SK-MEL-5 (cell line): ENCODE results near the gene NXPH1. TPM values are rescaled to one million over a fixed set of nuclear protein-coding genes. Genes with fewer than 3 reads are reported as not detected.

Experiments
- DNase-seq: peaks from one replicate; pipeline ENCODE4 v3.0.0-alpha.2; 2016; ENCODE audit warnings: low read depth, low spot score
- in situ Hi-C: cut with HindIII; loops from 2 replicates; pipeline ENCODE4 v1.10.0; 2016; ENCODE audit warnings: low sequenced_read_pairs, high pct_unique_total_duplicates, low pct_unique_long_range_greater_than_20kb
- total RNA-seq: library from RNA; depleted of rRNA; stranded (reverse); fragments of >200 nt; shearing (Covaris generic); gene quantifications from 2 replicates; pipeline ENCODE4 v1.2.3, GENCODE V29; 2014

Gene NXPH1
- total RNA-seq, 1 experiment from 2014 or later: not detected

DNA sequence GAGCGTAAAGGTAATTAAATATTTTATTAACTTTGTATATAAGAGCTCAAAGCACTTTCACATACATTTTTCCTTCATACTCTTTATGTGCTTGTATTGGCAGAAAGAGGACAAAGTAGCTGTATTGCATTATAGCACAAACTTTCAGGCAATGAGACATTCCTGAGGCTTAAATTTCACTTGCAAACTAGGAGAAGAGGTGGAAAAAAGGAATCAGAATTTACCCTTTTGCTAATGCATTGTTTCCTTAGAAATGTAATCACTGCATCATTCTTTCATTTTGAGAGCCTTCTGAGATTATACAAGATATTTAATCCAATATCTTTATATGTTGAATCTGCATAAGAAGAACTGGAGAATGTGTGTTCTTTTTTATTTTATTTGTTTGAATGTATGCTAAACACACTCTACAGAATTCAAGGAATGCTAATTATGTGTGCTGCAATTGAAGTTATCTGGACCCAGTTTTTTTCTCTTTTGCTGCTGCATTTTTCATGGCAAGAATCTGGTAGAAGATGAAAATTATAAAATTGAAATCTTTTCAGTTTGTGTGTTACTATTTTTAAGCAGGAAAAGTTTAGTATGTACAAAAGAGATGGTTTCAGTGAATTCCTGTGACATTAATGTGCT, 185.1 kb downstream of the NXPH1 start:
- in situ Hi-C loops: no loop called here
- DNase-seq: no peak

DNA sequence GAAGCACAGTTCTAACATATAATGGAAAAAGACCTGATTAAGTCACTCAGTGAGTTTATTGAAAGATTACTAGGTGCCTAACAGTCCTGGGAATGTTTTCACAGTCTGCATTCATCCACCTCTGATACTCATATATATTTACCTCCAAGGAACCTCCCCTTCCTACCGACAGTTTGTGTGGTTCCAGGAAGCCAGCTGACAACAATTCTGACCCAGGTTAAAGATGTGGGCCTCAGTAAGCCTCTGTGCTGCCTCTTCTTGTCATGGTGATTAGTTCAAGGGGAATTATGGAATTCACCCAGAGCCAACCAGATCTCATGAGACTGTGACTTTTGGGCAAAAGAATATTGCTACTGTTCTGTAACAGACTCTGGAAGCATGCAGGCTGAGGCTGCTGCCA, 186.8 kb downstream of the NXPH1 start:
- no peak for DNase-seq
- in situ Hi-C loops: no loop called here

DNA sequence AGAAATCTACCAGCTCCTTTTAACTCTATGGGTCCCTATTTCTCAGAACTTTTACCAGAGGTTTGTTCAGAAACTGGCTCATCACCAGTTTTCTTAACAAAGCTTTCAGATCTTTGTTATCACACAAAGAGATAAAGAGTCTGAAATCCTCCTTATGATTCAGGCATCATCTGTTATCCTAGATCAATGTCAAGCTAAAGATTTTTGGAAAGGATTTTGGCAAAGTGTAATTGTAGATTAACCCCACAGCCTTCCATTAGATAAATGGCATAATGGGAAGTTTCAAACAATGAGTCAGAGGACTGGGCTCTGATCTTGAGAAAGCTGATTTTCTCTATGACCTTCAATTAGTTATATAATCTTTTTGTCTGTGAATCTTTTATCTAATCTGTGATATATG, 192.2 kb downstream of the NXPH1 start:
- no peak for DNase-seq
- in situ Hi-C loops: no loop called here

DNA sequence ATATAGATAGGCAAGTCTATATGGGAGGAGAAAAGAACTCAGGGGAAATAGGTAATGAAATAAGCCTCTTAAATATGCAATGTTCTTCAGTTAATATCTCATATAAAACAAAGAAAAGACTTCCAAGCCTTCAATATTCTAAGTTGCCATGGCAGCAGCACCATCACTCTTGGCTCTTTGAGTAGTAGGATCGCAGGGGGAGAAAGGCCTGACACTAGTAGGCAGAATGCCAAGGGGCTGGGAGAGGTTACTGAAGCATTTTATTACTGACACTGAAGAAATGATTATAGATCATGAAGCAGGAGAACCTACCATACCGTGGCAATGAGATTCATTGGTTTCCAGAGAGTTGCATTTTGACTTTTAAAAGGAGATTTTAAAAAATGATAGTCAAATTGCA, 193.9 kb downstream of the NXPH1 start:
- in situ Hi-C loops: no loop called here

DNA sequence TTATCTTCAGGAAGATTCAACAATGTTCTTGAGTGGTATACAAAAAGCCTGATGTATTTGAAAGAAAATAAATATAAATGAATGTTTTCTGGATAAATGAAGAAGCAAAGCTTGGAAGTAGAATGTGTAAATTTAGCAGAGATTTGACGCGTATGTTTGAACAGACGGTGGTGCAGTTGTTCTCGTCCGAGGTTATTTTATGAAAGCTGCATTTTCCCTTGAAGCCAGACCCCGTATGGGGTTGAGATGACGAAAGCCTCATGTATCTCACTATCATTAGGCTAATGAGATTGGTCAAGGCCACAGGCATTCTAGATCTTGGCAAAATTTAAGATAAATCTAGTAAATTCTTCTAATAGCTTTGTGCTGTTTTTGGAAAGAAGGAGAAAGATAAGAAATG, 195.2 kb downstream of the NXPH1 start:
- no peak for DNase-seq
- in situ Hi-C loops: no loop called here

More for the DNA sequence above, 193.9 kb downstream of the NXPH1 start:
- DNase-seq: no peak

DNA sequence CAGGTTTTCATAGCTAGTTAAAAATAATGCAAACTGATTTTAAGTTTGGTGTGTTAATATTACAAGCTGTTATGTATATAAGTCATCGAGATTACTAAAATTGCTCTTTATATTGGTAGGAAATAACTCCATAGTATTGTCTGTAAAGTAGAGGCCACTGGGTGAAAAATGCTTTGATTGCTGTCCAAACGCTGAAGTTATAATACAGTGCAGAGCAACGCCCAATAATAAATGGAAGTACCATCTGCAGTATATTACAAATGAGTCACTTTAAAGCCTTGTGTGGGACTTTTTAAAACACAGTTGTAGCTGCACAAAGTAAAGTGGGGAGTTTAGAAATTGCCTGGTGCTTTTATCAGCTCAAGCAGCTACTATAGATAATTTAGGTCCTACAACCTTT, 196.1 kb downstream of the NXPH1 start:
- DNase-seq: no peak
- in situ Hi-C loops: no loop called here

DNA sequence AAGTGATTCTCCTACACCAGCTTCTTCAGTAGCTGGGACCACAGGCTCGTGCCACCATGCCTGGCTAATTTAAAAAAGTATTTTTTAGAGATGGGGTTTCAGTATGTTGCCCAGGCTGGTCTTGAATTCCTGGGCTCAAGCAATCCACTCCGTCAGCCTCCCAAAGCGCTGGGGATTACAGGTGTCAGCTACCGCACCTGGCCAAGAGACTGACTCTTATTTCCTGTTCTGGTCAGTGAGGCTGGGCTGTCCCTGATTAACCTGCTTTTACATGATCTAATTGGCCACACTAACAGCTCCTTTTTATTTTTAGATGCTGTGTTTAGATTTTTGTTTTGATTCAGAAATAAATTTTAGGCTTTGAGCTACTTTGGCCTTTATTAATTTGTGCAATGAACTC, 203.9 kb downstream of the NXPH1 start:
- no peak for DNase-seq
- in situ Hi-C loops: no loop called here

DNA sequence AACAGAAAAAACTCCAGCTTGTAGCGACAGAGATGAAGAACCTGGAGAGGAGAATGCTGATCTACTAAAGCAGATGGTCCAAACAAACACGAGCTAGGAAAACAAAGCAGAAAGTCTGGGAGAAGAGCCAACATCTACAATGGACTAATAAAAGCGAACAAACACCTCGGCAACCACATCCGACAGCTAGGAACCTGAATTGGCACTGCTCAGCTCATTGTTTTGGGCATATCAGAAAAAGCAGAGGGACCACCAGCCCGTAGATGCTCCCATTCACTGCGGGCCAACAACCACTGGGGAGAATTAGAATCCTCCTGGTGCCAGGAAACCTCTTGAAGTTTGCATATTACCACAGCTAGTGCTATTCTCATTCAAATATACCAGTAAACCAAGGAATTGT, 204.7 kb downstream of the NXPH1 start:
- in situ Hi-C loops: no loop called here
- no peak for DNase-seq

DNA sequence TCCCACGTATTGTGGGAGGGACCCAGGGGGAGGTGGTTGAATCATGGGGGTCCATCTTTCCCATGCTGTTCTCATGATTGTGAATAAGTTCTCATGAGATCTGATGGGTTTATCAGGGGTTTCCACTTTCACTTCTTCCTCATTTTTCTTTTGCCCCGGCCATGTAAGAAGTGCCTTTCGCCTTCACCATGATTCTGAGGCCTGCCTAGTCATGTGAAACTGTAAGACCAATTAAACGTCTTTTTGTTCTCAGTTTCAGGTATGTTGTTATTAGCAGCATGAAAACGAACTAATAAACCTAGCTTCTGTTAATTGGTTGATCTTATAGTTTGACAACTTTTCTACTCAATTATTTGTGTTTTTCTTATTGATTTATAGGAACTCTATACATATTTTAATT, 206.3 kb downstream of the NXPH1 start:
- DNase-seq: no peak
- in situ Hi-C loops: no loop called here

DNA sequence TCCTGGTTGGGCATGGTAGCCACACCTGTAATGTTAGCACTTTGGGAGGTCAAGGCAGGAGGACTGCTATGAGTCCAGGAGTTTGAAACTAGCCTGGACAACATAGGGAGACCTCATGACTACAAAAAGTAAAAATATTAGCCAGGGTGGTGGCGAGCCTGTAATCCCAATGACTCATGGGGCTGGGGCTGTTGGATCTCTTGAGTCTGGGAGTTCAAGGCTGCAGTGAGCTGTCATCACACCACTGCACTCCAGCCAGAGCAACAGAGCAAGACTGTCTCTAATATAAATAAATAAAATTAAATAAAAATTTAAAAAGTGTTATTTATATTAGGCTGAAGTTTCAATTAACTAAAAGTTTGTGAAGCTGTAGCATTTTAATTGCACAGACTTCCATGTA, 207.3 kb downstream of the NXPH1 start:
- in situ Hi-C loops: no loop called here
- no peak for DNase-seq

DNA sequence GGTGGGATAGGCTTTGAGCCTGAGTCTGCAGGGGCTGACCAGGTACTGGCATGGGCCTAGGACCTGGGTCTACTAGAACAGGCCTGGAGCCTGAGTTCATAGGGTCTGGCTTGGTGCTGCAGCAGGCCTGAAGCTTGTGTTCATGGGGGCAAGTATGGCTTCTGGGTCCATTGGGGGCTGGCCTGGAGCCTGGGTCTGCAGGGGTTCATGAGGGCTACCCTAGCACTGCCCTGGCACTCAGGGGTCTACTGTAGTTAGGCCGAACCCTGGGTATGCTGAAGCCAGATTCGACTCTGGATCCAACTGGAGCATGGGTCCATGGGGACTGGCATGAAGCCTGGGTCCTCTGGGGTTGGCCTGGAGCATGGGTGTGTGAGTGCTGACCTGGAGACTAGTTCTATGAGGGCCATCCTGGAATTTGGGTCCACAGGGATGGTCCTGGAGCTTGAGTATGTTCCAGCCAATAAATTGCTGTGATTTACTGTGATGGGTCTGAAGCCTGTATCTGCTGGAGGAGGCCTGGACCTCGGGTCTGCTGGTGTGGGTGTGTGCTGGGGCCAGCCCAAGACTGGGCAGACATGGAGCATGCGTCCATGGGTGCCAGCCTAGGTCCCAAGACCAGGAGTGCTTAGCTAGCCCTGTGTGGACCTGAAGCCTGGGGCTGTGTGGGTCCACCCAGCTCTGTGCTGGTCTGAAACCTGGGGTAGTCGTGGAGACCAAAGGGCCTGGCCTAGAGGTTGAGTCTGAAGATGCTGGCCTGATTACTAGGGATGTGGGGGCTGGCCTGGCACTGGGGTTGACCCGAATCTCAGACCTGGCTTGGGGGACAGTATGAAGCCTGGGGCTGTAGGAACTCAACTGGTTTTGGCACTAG, 235.5 kb downstream of the NXPH1 start:
- no peak for DNase-seq
- in situ Hi-C loops: no loop called here

DNA sequence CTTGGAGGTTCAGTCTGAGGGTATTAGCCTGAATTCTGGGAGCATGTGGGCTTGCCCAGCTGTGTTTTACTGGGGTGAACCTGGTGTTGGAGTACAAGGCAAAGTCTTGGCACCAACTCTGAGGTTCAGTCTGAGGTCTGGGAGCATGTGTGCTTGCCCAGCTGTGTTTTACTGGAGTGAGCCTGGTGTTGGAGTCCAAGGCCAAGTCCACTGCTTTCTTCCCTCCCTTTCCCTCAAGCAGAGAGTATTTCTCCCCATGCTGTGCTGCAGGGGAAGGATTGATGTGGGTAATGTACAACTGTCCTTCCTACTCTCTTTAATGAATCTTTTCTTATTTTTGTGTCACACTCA, 236.1 kb downstream of the NXPH1 start:
- no peak for DNase-seq
- in situ Hi-C loops: no loop called here

DNA sequence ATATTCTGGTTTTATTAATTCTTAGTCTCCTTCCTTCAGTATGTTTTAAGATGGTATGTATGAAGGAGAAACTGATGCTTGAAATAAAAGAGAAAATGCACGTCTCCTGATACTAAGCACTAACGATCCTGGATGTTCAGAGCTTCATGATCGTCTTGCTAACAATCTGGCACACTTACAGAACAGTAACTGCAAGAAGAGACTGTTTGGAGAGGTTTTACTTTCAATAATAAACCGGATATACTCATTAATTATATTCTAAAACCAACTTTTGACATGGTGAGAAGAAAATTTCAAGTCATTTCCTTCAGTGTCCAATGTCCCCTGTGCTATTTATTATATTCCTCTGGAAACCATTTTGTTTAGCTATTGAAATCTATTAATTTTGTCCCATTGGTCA, 251.0 kb downstream of the NXPH1 start:
- in situ Hi-C loops: no loop called here
- no peak for DNase-seq

DNA sequence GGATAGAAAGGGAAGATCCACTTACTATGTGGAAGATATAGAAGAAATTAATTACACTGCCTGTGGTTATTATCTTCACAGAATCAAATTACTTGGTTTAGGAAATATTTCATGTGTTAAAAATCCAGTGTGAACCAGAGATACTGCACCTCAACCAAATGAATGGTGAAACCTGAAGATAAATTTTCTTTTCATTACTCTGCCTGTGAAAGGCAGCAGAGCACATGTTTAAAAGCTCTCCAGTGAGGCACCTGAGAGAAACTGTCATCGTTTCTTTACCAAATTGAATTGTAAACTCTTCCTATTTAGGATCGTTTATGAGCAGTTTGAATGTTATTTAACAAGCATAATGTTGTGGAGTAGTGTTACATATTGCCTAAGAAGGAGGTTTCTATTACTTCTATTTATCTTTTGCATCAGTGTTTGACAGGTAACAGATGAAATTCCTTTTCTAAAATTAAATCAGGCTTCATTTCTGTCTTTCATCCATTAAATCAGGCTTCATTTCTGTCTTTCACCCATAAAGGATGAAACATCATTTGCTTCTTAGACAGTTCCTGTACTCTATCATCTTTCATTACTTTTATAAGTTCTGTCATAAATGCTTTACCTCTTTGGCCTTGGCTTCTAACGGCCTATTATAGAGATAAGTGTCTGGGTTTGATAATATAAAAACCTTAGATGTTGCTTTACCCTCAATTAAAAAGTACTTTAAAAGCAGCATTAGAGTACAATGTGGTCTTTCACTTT, 266.6 kb downstream of the NXPH1 start:
- no peak for DNase-seq
- in situ Hi-C loops: no loop called here

DNA sequence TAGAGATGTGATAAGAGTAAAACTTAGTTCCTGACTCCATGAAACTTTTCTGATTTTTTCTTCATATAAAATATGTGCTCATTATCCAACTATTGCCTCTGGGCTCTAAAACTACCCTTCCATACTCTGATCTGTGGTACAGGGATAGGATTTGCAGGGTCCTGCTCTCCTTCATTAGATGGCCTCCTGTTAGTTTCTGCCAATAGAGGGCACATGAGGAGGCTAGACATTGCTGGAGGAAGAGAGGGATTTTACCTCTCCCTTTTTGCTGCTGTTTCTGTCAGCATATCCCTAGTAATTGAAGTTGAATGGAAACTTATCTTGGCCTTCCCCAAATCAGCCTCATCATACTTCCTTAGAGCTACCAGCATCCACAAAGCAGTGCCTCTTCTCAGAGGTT, 269.4 kb downstream of the NXPH1 start:
- DNase-seq: no peak
- in situ Hi-C loops: no loop called here

DNA sequence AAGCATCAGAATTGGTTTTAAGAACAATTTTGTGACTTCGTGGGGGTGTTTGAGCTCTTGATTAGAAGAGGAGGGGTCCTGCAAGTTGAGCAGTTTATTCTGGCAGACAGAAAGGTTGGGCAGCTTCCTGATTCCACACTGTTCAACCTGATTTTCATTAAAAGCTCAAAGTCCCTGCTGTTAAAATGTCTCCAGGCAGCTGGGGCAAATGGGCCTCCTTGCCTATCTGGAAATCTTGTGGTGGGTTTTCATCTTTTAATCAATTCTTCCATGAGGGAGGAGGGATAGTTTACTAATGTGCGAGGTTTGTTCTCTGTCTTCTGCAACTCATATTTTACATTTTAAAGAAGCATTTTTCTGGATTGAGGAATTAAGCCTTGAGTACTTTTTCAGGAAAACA, 276.7 kb downstream of the NXPH1 start:
- DNase-seq: no peak
- in situ Hi-C loops: no loop called here

DNA sequence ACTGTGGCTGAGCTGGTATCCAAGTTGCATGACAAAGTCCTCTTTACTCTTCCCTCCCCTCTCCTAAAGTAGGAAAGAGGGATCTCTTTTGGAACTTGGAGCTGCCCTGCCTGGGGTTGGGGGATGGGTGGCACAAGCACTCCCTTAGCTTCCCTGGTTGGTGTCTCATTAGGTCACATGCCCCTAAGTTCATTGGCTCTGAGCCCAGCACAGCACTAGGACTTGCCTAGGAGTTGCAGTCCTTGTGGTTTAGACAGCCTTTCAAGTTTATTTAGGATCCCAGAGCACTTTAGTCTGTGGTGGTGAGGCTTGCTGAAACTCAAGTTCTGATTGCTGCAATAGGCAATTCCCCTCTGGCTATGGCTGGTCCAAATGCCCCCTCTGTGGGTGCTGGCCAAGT, 281.4 kb downstream of the NXPH1 start:
- in situ Hi-C loops: no loop called here
- DNase-seq: no peak

DNA sequence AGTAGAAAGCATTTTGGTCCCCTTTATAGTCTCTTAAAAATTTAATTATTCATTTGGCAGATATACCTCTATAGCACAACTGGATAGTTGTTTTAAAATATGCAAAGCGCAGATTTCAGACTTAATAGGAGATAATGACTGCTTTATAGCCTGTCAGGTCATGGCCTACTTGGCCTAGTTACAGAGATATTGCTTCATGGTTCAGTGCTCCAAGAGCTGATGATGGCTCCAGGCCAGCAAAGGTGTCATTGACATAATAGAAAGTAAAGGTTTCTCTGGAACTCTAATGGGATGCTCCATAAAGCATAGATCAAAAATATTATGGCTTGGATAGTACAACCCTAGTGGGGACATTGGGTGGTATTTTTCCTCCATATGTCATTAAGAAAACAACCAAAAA, 285.7 kb downstream of the NXPH1 start:
- in situ Hi-C loops: no loop called here
- no peak for DNase-seq
